ENCODE data around the gene TSEN15.

- TF ChIP-seq CTCF (IDR thresholded peaks at IDR 0.05; ENCODE audit: low read depth, low read length, missing input control) (no peak), HNF4A (conservative IDR thresholded peaks at IDR 0.05) (no peak), FOXA2 (IDR thresholded peaks at IDR 0.05) (no peak), MAX (IDR thresholded peaks at IDR 0.05) (no peak), GABPA (IDR thresholded peaks at IDR 0.05 in 1 of 2, conservative IDR thresholded peaks at IDR 0.05 in 1 of 2) (no peak), SP1 (IDR thresholded peaks at IDR 0.05) (no peak), FOXA1 (IDR thresholded peaks at IDR 0.05) (no peak), YY1 (IDR thresholded peaks at IDR 0.05) (no peak), ATF3 (IDR thresholded peaks at IDR 0.05) (no peak), NR2F2 (IDR thresholded peaks at IDR 0.05) (no peak), HNF4G (IDR thresholded peaks at IDR 0.05) (no peak), RXRA (IDR thresholded peaks at IDR 0.05) (no peak), JUND (IDR thresholded peaks at IDR 0.05) (no peak)
These were observed 6.7 kb upstream of the TSEN15 start for GRCh38 chr1:184044603-184045376.

Data from liver (tissue), 3 donors.